Astrocyte (in vitro differentiated cells and primary cell): ENCODE measurements around the gene SCNN1A.

ENCODE experiments used
- EZH2 ChIP-seq: IDR thresholded peaks from 2 replicates; pipeline ENCODE4 v1.6.1; 2012; ENCODE audit warnings: mild to moderate bottlenecking, low read length, inconsistent platforms; ENCODE audit not compliant: insufficient read depth
- TF ChIP-seq, protein P1 (sequence below): IDR thresholded peaks from 2 replicates; pipeline ENCODE4 v1.5.1; 2011; ENCODE audit warnings: low read depth, mild to moderate bottlenecking, inconsistent platforms, low read length, moderate library complexity; ENCODE audit not compliant: insufficient read depth

DNA sequence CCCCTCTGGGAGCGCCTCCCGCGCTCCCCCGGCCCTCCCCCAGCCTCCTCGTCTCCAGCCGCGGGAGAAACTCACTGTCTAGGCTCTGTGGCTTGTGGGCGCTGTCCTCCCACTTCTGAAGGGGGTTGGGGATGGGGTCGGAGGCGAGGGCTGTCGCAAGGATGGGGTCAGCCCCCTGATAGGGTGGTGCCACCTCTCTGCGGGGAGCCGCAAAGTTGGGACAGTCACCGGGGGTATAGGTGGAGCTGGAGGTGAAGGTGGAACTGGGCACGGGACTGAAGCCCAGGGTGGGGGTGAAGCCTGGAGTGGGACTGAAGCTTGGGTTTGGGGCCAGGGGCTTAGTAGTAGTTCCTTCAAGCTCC is 45.7 kb downstream of the SCNN1A start:
- TF ChIP-seq, protein P1, sequence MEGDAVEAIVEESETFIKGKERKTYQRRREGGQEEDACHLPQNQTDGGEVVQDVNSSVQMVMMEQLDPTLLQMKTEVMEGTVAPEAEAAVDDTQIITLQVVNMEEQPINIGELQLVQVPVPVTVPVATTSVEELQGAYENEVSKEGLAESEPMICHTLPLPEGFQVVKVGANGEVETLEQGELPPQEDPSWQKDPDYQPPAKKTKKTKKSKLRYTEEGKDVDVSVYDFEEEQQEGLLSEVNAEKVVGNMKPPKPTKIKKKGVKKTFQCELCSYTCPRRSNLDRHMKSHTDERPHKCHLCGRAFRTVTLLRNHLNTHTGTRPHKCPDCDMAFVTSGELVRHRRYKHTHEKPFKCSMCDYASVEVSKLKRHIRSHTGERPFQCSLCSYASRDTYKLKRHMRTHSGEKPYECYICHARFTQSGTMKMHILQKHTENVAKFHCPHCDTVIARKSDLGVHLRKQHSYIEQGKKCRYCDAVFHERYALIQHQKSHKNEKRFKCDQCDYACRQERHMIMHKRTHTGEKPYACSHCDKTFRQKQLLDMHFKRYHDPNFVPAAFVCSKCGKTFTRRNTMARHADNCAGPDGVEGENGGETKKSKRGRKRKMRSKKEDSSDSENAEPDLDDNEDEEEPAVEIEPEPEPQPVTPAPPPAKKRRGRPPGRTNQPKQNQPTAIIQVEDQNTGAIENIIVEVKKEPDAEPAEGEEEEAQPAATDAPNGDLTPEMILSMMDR: no peak
- no peak for TF ChIP-seq EZH2
